HG03066 (cell line): ENCODE measurements around the gene CCDC195.
"Not testable (repeated sequence)": the region's sequence is repeated elsewhere in the genome, so short reads cannot be mapped to it uniquely, and the experiment has no call there.

Experiments used
- ATAC-seq: cut with Tn5 transposase; IDR thresholded peaks from one replicate; pipeline ENCODE4 v1.9.1; 2021; ENCODE audit warnings: low read depth; ENCODE audit not compliant: unreplicated experiment

CCDC195 gene

DNA sequence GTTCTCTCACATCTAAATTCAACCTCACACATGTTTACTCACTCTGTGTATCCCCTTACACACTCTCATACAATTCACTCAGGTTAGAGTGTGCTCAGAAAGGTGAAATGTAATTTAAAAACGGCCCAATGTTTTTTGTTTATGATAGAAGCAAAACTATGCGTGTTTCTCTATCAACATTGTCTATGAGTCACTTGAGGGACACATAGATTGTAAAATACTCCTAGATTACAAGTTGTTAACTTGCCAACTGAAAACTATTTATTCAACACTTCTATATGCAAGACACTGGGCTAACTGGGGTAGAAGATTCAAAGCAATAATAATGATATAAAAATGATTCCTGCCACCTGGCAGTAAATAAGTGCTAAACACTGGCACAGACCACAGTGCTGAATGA, 24.6 kb downstream of the CCDC195 start:
- no peak for ATAC-seq

DNA sequence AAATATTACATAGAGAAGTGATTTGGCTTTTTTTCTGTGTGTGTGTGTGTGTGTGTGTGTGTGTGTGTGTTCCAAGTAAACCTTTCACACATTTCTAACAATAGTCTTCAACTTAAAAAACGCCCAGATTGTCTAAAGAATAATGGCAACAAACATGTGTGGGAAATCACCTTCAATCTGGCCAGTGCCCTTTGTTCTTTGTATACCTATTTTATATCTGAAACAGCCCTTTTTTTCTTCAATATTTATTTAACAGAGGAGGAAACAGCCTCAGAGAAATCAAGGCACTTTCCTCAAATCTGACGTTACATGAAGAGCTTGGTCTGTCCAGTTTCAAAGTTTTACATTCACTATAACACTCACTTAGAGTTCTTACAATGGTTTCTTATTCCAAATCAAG, 25.3 kb downstream of the CCDC195 start:
- no peak for ATAC-seq

DNA sequence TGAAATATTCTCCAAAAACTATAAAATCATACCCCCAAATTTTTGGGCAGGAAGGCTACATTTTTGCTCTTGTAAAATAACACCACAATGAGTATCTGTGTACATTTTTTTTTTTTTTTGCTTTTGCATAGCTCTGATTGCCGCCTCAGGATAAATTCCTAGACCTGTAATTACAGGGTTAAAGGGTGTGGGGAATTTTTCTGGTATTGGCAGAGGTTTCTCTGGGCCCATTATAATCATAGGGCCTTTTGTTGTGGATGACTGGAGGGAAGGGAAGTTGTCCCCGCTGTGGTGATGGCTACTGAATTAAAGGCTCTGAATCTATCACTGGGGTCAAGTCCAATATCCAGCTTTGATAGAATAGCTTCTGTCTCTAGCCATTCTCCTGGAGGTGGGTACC, 26.6 kb downstream of the CCDC195 start:
- ATAC-seq: no peak

DNA sequence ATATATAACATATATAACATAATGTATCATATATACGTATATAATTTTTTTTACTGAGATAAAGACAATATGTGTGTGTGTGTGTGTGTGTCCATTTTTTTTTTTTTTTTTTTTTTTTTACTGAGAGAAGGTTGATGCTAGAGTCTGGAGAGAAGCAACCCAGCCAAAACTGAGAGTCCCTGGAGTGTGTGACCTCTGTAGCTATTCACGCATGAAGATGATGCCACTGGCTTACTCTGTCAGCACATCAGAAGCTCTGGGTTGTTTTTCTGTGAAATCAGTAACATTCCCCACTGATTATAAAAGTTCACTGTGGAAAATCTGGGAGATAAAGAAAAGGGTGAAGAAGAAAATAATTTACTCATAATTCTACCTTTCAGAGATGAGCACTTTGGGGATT, 27.2 kb downstream of the CCDC195 start:
- ATAC-seq: no peak

DNA sequence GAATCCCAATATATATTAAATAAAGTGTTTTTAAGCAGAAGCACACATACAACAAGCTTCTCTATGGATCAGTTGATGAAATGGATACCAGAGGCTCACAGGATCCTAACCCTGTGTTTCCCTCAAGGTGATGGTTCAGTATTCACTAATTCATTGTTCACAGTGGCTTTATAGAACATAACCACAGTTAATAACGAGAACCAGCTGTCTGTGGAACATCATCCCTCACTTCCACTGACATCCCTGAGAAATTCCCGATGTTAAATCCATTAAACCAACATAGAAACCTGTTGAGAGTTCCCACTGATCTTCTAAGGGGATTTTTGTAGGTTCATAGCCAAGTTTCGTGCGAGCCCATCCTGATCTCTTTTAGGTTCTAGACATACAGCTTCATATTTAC, 29.0 kb downstream of the CCDC195 start:
- ATAC-seq: no peak

DNA sequence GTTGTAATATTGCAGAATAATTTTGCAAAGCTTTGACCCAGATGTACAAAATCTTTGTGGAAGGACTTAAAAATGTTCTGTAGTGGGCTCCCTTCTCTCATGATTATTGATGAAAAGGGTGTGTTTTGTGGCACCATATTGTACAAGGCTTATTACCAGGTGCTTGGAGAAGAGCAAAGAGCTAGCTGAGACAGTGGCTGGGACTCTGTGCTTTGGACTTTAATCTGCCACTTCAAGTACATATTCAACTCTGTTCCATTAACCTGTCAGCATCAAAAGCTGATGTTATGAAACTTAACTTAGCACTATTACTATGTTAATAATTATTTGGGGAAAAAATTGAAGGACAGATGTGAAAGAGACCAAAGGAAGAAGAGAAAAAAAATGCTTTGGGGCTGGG, 31.0 kb downstream of the CCDC195 start:
- ATAC-seq: no peak

DNA sequence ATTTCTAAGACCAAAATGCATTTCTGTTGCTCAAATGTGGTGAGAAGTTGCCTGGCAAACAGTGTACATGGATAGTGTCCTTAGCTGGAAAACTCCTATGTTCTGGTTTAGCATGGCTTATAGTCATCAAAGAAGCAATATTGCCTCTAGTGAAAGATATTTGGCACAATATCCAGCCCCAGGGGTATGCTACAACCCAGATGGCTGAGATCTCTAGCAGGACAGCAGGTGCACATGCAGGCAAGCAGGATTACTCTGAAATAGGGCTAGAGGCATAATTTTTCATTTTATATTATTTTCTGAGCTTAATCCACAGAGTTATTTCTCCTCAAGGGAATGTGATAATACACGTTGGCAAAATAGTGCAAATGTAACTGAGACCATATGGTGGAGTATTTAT, 34.0 kb downstream of the CCDC195 start:
- no peak for ATAC-seq

DNA sequence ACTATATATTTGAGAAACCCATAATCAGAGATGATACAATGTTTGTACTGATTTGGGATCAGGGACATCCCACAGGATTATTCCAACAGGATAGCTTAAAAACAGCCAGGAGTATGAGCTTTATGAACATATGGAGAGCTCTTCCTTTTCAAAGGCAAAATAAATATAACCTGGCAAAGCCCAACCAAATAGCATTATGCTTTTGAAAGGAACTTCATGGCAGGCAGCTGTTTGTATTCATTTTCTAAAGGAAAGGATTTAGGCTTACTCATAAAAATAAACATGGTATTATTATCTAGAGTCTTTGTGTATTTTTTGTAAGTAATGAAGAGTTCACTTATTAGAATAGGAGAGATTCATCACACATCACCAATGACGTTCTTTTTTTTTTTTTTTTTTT, 44.4 kb downstream of the CCDC195 start:
- ATAC-seq: no peak

DNA sequence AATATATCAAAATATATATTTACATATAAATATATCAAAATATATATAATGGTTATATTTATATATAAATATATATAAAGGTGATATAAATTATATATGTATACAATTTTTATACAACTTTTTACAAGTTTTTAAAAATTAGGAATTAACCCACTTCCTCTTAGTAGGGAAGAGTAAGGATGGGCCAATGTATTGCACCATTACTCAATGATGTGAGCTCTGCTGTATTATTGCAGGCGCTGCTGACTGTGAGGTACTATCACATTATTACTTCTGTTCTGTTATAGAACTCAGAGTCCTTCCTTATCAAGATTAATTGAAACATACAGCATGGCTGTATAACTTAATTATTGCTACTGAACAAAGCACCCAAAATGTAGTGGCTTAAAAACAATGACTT, 46.0 kb downstream of the CCDC195 start:
- no peak for ATAC-seq

DNA sequence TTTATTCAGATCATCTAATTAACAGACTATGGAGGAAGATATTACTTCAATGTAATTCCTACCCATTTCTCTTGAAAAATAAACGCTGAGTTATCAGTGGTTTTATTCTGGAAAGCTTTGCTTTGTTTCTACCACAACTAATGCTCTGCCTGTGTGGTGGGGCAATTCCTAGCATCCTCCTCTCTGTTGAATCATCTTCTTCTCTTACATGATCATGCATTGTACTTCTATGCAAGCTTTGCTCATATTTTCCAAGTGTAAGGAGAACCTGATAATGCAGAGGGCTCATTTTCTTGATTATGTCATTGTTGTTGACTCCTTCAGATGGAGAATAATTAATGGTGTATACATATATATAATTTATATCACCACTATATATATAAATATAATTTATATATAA, 46.7 kb downstream of the CCDC195 start:
- ATAC-seq: no peak

DNA sequence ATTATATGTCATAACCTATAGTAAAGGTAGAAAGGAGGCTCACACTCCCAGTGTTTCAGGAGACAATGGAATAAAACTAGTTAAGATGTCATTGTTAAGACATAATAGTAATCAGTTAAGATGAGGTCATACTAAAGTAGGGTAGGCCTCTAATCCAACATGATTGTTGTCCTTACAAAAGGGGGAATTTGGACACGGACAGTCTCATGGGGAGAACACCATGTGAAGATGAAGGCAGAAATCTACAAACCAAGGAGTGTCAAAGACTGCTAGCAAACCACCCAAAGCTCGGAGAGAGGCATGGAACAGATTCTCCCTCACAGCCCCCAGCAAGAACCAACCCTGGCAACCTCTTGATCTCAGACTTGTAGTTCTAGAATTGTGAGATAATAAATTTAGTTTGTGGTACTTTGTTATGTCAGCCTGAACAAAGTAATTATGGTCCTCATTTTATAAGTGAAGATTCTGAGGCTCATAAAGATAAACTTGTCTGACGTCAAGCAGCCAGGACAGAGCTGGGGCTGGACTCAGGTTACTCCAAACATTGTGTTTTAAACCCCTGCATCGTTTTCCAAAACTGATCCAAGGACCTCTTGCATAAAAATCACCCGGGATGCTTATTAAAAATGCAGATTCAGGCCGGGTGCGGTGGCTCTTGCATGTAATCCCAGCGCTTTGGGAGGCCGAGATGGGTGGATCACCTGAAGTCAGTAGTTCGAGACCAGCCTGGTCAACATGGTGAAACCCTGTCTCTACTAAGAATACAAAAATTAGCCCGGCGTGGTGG, 47.8 kb downstream of the CCDC195 start:
- ATAC-seq: no peak

DNA sequence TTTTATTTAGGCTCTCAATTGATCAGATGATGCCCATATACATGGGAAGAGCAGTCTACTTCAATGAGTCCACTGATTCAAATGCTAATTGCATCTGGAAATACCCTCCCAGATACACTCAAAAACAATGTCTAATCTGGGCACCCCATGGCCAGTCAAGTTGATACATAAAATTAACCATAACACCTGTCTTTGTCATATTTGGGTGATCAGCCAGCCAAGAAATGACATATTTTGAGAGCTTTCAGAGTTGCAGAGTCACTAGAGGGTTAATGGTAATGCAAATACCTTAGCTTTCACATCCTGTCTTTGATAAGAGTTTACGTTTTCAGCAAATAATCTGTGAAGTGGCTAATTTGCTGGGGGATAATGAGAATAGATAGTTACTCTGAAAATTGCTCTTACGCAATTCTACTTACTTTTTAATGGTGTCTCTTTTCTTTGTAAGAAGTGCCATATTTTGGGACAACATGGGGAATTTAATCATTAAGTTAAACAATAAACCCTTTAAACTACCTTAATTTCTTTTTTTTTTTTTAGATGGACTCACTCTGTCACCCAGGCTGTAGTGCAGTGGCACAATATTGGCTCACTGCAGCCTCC, 49.1 kb downstream of the CCDC195 start:
- ATAC-seq: peak; percentile 94

DNA sequence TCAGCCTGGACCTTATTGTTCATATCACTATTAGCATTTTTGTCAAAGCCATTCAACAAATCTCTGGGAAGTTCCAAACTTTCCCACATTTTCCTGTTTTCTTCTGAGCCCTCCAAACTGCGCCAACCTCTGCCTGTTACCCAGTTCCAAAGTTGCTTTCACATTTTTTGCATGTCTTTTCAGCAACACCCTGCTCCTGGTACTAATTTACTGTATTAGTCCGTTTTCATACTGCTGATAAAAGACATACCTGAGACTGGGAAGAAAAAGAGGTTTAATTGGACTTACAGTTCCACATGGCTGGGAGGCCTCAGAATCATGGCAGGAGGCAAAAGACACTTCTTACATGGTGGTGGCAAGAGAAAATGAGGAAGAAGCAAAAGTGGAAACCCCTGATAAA, 52.8 kb downstream of the CCDC195 start:
- ATAC-seq: not testable (repeated sequence)

DNA sequence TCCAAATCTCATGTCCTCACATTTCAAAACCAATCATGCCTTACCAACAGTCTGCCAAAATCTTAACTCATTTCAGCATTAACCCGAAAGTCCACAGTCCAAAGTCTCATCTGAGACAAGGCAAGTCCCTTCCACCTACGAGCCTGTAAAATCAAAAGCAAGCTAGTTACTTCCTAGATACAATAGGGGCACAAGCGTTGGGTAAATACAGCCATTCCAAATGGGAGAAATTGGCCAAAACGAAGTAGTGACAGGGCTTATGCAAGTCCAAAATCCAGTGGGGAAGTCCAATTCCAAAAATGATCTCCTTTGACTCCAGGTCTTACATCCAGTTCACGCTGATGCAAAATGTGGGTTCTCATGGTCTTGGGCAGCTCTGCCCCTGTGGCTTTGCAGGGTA, 54.5 kb downstream of the CCDC195 start:
- not testable (repeated sequence) for ATAC-seq

DNA sequence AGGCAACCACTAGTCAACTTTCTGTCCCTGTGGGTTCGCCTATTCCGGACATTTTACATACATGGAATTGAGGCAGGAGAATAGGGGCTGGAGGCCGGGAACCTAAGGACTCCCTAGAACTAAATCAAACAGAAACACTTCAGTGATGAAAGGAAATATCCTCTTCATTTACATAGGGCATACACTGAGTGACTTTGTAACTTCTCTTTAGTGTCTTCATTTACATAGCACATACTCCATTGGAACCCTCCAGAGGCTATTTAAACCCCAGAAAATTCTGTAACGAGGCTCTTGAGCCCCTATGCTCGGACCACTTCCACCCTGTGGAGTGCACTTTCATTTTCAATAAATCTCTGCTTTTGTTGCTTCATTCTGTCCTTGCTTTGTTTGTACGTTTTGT, 56.5 kb downstream of the CCDC195 start:
- no peak for ATAC-seq

DNA sequence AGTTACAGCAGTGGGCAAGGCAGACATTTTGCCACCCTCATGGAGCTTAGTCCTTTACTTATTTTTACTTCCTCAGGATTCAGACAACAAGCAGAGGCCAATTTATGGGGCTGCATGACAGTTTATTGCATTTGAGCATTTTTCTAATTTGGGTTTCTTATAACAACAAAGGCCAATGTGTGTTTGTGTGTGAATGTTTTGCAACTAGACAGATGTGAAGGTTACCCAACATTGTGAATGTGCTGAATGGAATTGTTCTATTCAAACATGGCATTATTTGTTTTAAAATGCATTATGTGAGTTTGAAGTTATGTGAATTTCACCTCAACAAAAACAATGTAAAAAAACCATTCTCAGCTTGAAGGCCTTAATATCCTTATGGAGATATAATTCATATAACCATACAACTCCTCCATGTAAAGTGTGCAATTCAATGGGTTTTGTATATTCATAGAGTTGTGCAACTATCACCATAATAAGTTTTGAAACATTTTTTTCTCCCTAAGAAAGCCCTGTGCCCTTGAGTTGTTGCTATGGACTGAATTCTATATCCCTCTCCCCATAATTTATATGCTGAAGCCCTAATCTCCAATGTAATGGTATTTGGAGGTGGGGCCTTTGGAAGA, 57.3 kb downstream of the CCDC195 start:
- ATAC-seq: no peak

DNA sequence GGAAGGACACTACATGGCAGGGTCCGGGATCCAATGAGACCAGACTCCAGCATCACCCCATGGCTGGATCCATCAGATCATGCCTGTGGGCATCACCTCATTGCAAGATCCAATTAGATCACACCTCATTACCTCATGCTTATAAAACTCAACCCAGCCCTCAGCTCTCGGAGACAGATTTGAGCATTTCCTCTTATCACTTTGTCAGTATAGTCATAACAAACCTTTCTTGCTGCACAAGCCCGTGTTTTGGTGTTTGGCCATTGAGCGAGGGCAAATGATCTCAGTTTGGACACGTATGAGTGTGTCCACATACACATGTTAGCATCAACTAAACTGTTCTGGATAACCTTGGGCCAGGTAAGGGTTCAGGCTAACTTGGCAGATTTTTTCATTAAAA, 58.8 kb downstream of the CCDC195 start:
- ATAC-seq: no peak

DNA sequence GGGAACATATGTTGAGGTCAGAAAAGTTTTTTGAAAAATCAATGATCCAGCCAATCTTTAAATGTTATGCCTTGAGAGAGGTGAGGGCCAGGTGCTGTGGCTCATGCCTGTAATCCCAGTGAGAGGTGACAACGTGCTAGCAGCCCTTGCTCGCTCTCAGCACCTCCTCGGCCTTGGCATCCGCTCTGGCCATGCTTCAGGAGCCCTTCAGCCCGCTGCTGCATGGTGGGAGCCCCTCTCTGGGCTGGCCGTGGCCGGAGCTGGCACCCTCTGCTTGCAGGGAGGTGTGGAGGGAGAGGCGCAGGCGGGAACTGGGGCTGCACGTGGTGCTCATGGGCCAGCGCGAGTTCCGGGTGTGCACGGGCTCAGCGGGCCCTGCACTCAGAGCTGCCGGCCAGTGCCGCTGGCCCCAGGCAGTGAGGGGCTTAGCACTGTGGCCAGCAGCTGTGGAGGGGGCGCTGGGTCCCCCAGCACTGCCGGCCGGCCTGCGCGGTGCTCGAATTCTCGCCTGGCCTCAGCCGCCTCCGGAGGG, 61.1 kb downstream of the CCDC195 start:
- ATAC-seq: no peak
